GM10847 (cell line): Measurements from ENCODE around the gene RAB11A.

Experiments
- POLR2A ChIP-seq: IDR thresholded peaks from 2 replicates; pipeline ENCODE4 v1.6.1; 2011; ENCODE audit not compliant: insufficient read length; ENCODE audit errors: extremely low read depth

Gene RAB11A

GRCh38 chr15:65936282-65936681, 67.0 kb downstream of the RAB11A start:
- no peak for TF ChIP-seq POLR2A

- TF ChIP-seq POLR2A: no peak
These were observed 67.8 kb downstream of the RAB11A start for GRCh38 chr15:65937054-65937453.

GRCh38 chr15:65937476-65937875, 68.2 kb downstream of the RAB11A start:
- TF ChIP-seq POLR2A: no peak

- no peak for TF ChIP-seq POLR2A
These were observed 69.3 kb downstream of the RAB11A start for GRCh38 chr15:65938604-65939003.

- no peak for TF ChIP-seq POLR2A
These were observed 70.8 kb downstream of the RAB11A start for GRCh38 chr15:65939901-65940617.

- no peak for TF ChIP-seq POLR2A
These were observed 71.3 kb downstream of the RAB11A start for GRCh38 chr15:65940618-65940909.
